ENCODE measurements around the gene TPSAB1.

GRCh38 chr16:1221628-1222552 is 18.6 kb upstream of the TPSAB1 start:
- TF ChIP-seq, protein P1, sequence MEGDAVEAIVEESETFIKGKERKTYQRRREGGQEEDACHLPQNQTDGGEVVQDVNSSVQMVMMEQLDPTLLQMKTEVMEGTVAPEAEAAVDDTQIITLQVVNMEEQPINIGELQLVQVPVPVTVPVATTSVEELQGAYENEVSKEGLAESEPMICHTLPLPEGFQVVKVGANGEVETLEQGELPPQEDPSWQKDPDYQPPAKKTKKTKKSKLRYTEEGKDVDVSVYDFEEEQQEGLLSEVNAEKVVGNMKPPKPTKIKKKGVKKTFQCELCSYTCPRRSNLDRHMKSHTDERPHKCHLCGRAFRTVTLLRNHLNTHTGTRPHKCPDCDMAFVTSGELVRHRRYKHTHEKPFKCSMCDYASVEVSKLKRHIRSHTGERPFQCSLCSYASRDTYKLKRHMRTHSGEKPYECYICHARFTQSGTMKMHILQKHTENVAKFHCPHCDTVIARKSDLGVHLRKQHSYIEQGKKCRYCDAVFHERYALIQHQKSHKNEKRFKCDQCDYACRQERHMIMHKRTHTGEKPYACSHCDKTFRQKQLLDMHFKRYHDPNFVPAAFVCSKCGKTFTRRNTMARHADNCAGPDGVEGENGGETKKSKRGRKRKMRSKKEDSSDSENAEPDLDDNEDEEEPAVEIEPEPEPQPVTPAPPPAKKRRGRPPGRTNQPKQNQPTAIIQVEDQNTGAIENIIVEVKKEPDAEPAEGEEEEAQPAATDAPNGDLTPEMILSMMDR (IDR thresholded peaks at IDR 0.05; ENCODE audit: borderline replicate concordance, extremely low read depth, low read length, poor library complexity, severe bottlenecking), result no peak
- TF ChIP-seq EZH2 (IDR thresholded peaks at IDR 0.05; ENCODE audit: borderline replicate concordance, low read depth, low read length, severe bottlenecking), result no peak
